HG03378 (cell line): Measurements from ENCODE around the gene GUCY2C.

Experiments
- ATAC-seq: cut with Tn5 transposase; IDR thresholded peaks from one replicate; pipeline ENCODE4 v1.9.1; 2021; ENCODE audit warnings: mild to moderate bottlenecking, moderate library complexity; ENCODE audit not compliant: unreplicated experiment

Gene GUCY2C

GRCh38 chr12:14629832-14630710 lies 66.3 kb downstream of the GUCY2C start:
- ATAC-seq = peak; percentile 96

GRCh38 chr12:14628771-14629170 lies 67.6 kb downstream of the GUCY2C start:
- no peak for ATAC-seq

- peak; percentile 82 for ATAC-seq
Observed at GRCh38 chr12:14621826-14622225, 74.6 kb downstream of the GUCY2C start.

- peak; percentile 59 for ATAC-seq
Observed at GRCh38 chr12:14619741-14620501, 76.5 kb downstream of the GUCY2C start.

- no peak for ATAC-seq
Observed at GRCh38 chr12:14618983-14619382, 77.4 kb downstream of the GUCY2C start.

- ATAC-seq = peak; percentile 68
Observed at GRCh38 chr12:14614704-14615121, 81.7 kb downstream of the GUCY2C start.

- ATAC-seq = peak; percentile 94
Observed at GRCh38 chr12:14613718-14614117, 82.7 kb downstream of the GUCY2C start.

GRCh38 chr12:14612898-14613445 lies 83.4 kb downstream of the GUCY2C start:
- no peak for ATAC-seq

GRCh38 chr12:14612250-14612649 lies 84.1 kb downstream of the GUCY2C start:
- no peak for ATAC-seq

GRCh38 chr12:14611640-14612203 lies 84.7 kb downstream of the GUCY2C start:
- ATAC-seq = no peak

- ATAC-seq = no peak
Observed at GRCh38 chr12:14607568-14607967, 88.8 kb downstream of the GUCY2C start.

GRCh38 chr12:14605401-14605989 lies 90.9 kb downstream of the GUCY2C start:
- ATAC-seq = no peak

GRCh38 chr12:14601692-14602478 lies 94.5 kb downstream of the GUCY2C start:
- ATAC-seq = no peak

GRCh38 chr12:14597480-14597879 lies 98.9 kb downstream of the GUCY2C start:
- ATAC-seq = no peak

GRCh38 chr12:14591719-14592118 lies 104.7 kb downstream of the GUCY2C start:
- no peak for ATAC-seq

- ATAC-seq = no peak
Observed at GRCh38 chr12:14589169-14590004, 107.0 kb downstream of the GUCY2C start.

GRCh38 chr12:14588571-14588970 lies 107.8 kb downstream of the GUCY2C start:
- ATAC-seq = no peak

- no peak for ATAC-seq
Observed at GRCh38 chr12:14578646-14579045, 117.8 kb downstream of the GUCY2C start.

- peak; percentile 87 for ATAC-seq
Observed at GRCh38 chr12:14577344-14577743, 119.1 kb downstream of the GUCY2C start.
